KOPT-K1 (cell line): ENCODE results near the gene FSTL5.
"Not testable (repeated sequence)": the region's sequence is repeated elsewhere in the genome, so short reads cannot be mapped to it uniquely, and the experiment has no call there.

Experiments
- H3K27ac ChIP-seq: fragments of 200-600 bp; sonication (generic); 2 replicates; pipeline ENCODE4 v1.5.1; 2016; ENCODE audit warnings: antibody characterized with exemption, mild to moderate bottlenecking, low read depth, low read length; ENCODE audit not compliant: poor library complexity, severe bottlenecking
- H3K36me3 ChIP-seq: fragments of 200-600 bp; sonication (generic); 2 replicates; pipeline ENCODE4 v1.5.1; 2017; ENCODE audit warnings: antibody characterized with exemption, mild to moderate bottlenecking, low read length, moderate library complexity; ENCODE audit not compliant: insufficient read depth
- H3K9me3 ChIP-seq: fragments of 200-600 bp; sonication (generic); 2 replicates; pipeline ENCODE4 v1.5.1; 2017; ENCODE audit warnings: antibody characterized with exemption, low read length, mild to moderate bottlenecking; ENCODE audit not compliant: insufficient read depth, poor library complexity, severe bottlenecking

Gene FSTL5

GRCh38 chr4:162163892-162164759 lies at the start of gene FSTL5:
FSTL5 (minus strand) TSS chr4:162164000; CDS start chr4:162111396, 52,604 bp downstream.
- Histone ChIP-seq H3K9me3 (no peaks in the 10 kb centered on the region), H3K36me3 (no peaks in the 10 kb centered on the region), H3K27ac (no peak within 1 kb of the TSS)

GRCh38 chr4:162209706-162210105 lies 45.9 kb upstream of the FSTL5 start:
- no peak overlapping the region for H3K27ac ChIP-seq
- no peaks in the 10 kb centered on the region for H3K9me3 ChIP-seq
- no peaks in the 10 kb centered on the region for H3K36me3 ChIP-seq

- H3K27ac ChIP-seq, H3K36me3 ChIP-seq, H3K9me3 ChIP-seq: not testable (repeated sequence)
Measured at GRCh38 chr4:162203478-162203877, 39.7 kb upstream of the FSTL5 start.

GRCh38 chr4:162201673-162202072 lies 37.9 kb upstream of the FSTL5 start:
- Histone ChIP-seq H3K27ac (no peak overlapping the region), H3K36me3 (no peaks in the 10 kb centered on the region), H3K9me3 (no peaks in the 10 kb centered on the region)

- Histone ChIP-seq H3K9me3 (no peaks in the 10 kb centered on the region), H3K27ac (no peak overlapping the region), H3K36me3 (no peaks in the 10 kb centered on the region)
Measured at GRCh38 chr4:162170509-162170908, 6.7 kb upstream of the FSTL5 start.

- H3K36me3 ChIP-seq, result no peaks in the 10 kb centered on the region
- H3K27ac ChIP-seq, result no peak overlapping the region
- H3K9me3 ChIP-seq, result no peaks in the 10 kb centered on the region
Measured at GRCh38 chr4:162164906-162165510, 1.2 kb upstream of the FSTL5 start.

GRCh38 chr4:162162672-162163071 lies 1.1 kb downstream of the FSTL5 start:
- no peak overlapping the region for H3K27ac ChIP-seq
- H3K36me3 ChIP-seq, result no peaks in the 10 kb centered on the region
- H3K9me3 ChIP-seq, result no peaks in the 10 kb centered on the region

- H3K36me3 ChIP-seq, result no peaks in the 10 kb centered on the region
- H3K9me3 ChIP-seq, result no peaks in the 10 kb centered on the region
- no peak overlapping the region for H3K27ac ChIP-seq
Measured at GRCh38 chr4:162157241-162157640, 6.6 kb downstream of the FSTL5 start.

- Histone ChIP-seq H3K36me3 (no peaks in the 10 kb centered on the region), H3K27ac (no peak overlapping the region), H3K9me3 (no peaks in the 10 kb centered on the region)
Measured at GRCh38 chr4:162154862-162155540, 8.8 kb downstream of the FSTL5 start.

GRCh38 chr4:162151850-162152249 lies 11.9 kb downstream of the FSTL5 start:
- no peak overlapping the region for H3K27ac ChIP-seq
- no peaks in the 10 kb centered on the region for H3K36me3 ChIP-seq
- no peaks in the 10 kb centered on the region for H3K9me3 ChIP-seq

- Histone ChIP-seq H3K9me3 (no peaks in the 10 kb centered on the region), H3K27ac (no peak overlapping the region), H3K36me3 (no peaks in the 10 kb centered on the region)
Measured at GRCh38 chr4:162151386-162151785, 12.4 kb downstream of the FSTL5 start.

- no peak overlapping the region for H3K27ac ChIP-seq
- H3K9me3 ChIP-seq, result no peaks in the 10 kb centered on the region
- H3K36me3 ChIP-seq, result no peaks in the 10 kb centered on the region
Measured at GRCh38 chr4:162149644-162150043, 14.2 kb downstream of the FSTL5 start.

- no peaks in the 10 kb centered on the region for H3K9me3 ChIP-seq
- no peak overlapping the region for H3K27ac ChIP-seq
- H3K36me3 ChIP-seq, result no peaks in the 10 kb centered on the region
Measured at GRCh38 chr4:162140051-162140683, 23.6 kb downstream of the FSTL5 start.

GRCh38 chr4:162139412-162139811 lies 24.4 kb downstream of the FSTL5 start:
- H3K36me3 ChIP-seq, result no peaks in the 10 kb centered on the region
- H3K9me3 ChIP-seq, result no peaks in the 10 kb centered on the region

GRCh38 chr4:162131256-162131655 lies 32.5 kb downstream of the FSTL5 start:
- Histone ChIP-seq H3K27ac (no peak overlapping the region), H3K36me3 (no peaks in the 10 kb centered on the region), H3K9me3 (no peaks in the 10 kb centered on the region)

More at GRCh38 chr4:162139412-162139811, 24.4 kb downstream of the FSTL5 start:
- no peak overlapping the region for H3K27ac ChIP-seq
